Measurements from ENCODE around the gene ALPP.
"Not testable (repeated sequence)": the region's sequence is repeated elsewhere in the genome, so short reads cannot be mapped to it uniquely, and the experiment has no call there.

ALPP gene

DNA sequence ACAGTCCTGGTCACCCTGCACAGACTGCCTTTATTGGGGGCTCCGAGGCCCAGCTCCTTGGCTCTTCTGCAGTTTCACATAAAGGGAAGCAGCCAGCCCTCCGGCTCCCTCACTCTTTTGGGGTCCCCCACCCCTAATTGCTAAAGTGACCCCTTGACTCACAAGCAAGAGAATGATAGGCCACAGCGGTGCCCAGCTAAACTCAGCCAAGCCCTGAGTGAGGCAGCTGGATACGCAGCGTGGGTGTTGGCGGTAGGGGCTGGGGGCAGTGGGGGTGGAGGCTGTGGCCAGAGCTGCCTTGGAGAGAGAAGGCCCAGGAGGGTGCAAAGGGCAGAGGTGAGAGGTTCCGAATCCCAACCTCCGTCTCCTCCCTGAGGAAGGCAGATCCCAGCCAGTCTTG is 25.5 kb upstream of the ALPP start:
- Histone ChIP-seq H3K27me3 (ENCODE audit: control insufficient read depth, insufficient read depth, low read length) (peaks cover 36% of the 10 kb centered on the region), H3K4me3 (ENCODE audit: low read depth, low read length) (no peak overlapping the region), H3K36me3 (ENCODE audit: control insufficient read depth, insufficient read depth, low read length) (no peaks in the 10 kb centered on the region), H3K9ac (ENCODE audit: low read length) (no peak overlapping the region), H3K9me3 (ENCODE audit: control insufficient read depth, insufficient read depth, low read depth, low read length) (peaks cover 12% of the 10 kb centered on the region), H3K4me1 (ENCODE audit: control insufficient read depth, insufficient read depth, low read length) (no peaks in the 10 kb centered on the region), H3K27ac (ENCODE audit: low read depth, low read length) (no peak overlapping the region)

DNA sequence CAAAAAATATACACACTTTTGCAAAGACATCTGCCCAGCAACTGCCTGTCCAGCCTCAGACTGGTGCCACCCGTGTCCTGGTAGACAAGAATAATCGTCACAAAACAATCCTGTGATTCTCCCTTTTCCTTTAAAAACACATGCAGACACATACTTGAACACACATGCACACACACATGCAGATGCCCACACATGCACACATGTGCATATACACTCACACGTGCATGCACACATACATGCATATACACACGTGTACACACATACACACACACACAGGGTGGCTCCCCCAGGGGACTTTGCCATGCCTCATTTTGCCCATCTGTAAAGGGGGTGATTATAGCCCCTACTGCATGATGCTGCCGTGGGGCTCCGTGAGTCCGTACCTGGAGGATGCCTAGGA is 24.9 kb upstream of the ALPP start:
- H3K27me3 ChIP-seq (ENCODE audit: control insufficient read depth, insufficient read depth, low read length): peaks cover 36% of the 10 kb centered on the region
- peaks cover 12% of the 10 kb centered on the region for H3K9me3 ChIP-seq (ENCODE audit: control insufficient read depth, insufficient read depth, low read depth, low read length)
- no peak overlapping the region for H3K9ac ChIP-seq (ENCODE audit: low read length)
- no peak overlapping the region for H3K4me3 ChIP-seq (ENCODE audit: low read depth, low read length)
- no peak overlapping the region for H3K27ac ChIP-seq (ENCODE audit: low read depth, low read length)
- H3K4me1 ChIP-seq (ENCODE audit: control insufficient read depth, insufficient read depth, low read length): no peaks in the 10 kb centered on the region
- no peaks in the 10 kb centered on the region for H3K36me3 ChIP-seq (ENCODE audit: control insufficient read depth, insufficient read depth, low read length)

GRCh38 chr2:232354069-232354468 is 24.5 kb upstream of the ALPP start:
- Histone ChIP-seq H3K4me3 (ENCODE audit: low read depth, low read length) (no peak overlapping the region), H3K9ac (ENCODE audit: low read length) (no peak overlapping the region), H3K4me1 (ENCODE audit: control insufficient read depth, insufficient read depth, low read length) (no peaks in the 10 kb centered on the region), H3K27ac (ENCODE audit: low read depth, low read length) (no peak overlapping the region), H3K9me3 (ENCODE audit: control insufficient read depth, insufficient read depth, low read depth, low read length) (peaks cover 12% of the 10 kb centered on the region), H3K27me3 (ENCODE audit: control insufficient read depth, insufficient read depth, low read length) (peaks cover 36% of the 10 kb centered on the region), H3K36me3 (ENCODE audit: control insufficient read depth, insufficient read depth, low read length) (no peaks in the 10 kb centered on the region)

- Histone ChIP-seq H3K9ac (ENCODE audit: low read length) (no peak overlapping the region), H3K4me1 (ENCODE audit: control insufficient read depth, insufficient read depth, low read length) (peaks cover 9% of the 10 kb centered on the region), H3K27me3 (ENCODE audit: control insufficient read depth, insufficient read depth, low read length) (no peaks in the 10 kb centered on the region), H3K9me3 (ENCODE audit: control insufficient read depth, insufficient read depth, low read depth, low read length) (0 out of 2 replicates have a peak, but pooled peaks cover 2% of the 10 kb centered on the region), H3K4me3 (ENCODE audit: low read depth, low read length) (no peak overlapping the region), H3K27ac (ENCODE audit: low read depth, low read length) (no peak overlapping the region), H3K36me3 (ENCODE audit: control insufficient read depth, insufficient read depth, low read length) (no peaks in the 10 kb centered on the region)
Measured at GRCh38 chr2:232361646-232362045, 16.9 kb upstream of the ALPP start.

DNA sequence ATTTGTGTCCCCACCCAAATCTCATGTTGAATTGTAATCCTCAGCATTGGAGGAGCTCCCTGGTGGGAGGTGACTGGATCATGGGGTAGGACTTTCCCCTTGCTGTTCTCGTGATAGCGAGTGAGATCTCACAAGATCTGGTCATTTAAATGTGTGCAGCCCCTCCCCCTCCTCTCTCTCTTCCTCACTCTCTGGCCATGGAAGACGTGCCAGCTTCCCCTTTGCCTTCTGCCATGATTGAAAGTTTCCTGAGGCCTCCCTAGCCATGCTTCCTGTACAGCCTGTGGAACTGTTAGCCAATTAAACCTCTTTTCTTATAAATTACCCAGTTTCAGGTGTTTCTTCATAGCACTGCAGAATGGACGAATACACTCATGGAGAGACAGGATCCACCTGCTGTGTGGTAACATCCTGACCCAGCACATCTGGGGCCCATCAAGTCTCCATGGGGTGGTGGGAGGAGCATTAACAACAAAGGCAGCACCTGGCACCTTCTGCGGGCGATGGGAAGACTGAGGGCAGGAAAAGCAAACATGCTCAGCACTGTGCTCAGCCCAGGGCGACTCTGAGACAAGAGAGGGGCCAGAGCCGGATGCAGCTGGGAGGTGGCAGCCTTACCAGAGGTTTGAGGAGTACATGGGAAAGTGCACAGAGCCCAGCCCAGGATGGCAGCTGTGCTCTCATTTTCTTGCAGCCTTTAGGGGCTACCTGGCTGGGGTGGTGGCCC is 16.2 kb upstream of the ALPP start:
- H3K9me3 ChIP-seq (ENCODE audit: control insufficient read depth, insufficient read depth, low read depth, low read length): 0 out of 2 replicates have a peak, but pooled peaks cover 2% of the 10 kb centered on the region
- H3K9ac ChIP-seq (ENCODE audit: low read length): no peak overlapping the region
- H3K27ac ChIP-seq (ENCODE audit: low read depth, low read length): no peak overlapping the region
- peaks cover 9% of the 10 kb centered on the region for H3K4me1 ChIP-seq (ENCODE audit: control insufficient read depth, insufficient read depth, low read length)
- no peaks in the 10 kb centered on the region for H3K27me3 ChIP-seq (ENCODE audit: control insufficient read depth, insufficient read depth, low read length)
- H3K4me3 ChIP-seq (ENCODE audit: low read depth, low read length): no peak overlapping the region
- no peaks in the 10 kb centered on the region for H3K36me3 ChIP-seq (ENCODE audit: control insufficient read depth, insufficient read depth, low read length)

DNA sequence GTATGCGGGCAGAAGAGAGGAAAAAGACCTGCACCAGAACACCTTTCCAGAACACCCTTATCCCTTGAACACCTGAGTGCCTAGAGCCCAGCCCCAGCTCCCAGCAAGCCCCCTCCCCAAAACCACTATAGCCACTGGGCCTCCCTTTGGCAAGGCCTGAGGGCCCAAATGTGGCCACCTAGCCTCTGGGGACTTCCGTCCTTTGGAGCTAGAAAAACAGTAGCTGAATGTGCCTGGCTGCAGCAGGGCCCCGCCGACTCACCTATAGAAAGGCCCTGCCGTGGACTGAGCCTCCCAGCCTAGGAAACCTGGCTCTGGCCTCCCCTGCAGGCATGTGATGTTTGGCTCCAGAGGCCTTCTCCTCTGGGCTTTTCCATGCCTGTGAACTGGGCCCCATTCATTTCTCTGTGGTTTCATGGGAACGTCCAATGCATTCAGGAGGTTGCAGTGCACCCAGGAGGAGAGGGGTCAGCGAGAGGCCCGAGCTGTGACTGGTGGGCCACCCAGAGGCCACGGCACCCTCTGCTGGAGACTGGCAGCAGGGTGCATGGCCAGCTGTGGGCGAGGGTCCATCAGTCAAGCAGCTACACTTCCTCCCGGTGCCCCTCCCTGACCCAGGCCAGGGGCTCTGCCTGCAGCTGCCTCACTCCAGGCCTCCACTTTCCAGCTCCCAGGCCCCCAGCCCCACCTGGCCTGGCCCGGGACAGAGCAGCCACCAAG is 15.3 kb upstream of the ALPP start:
- not testable (repeated sequence) for H3K4me3 ChIP-seq (ENCODE audit: low read depth, low read length); H3K9me3 ChIP-seq (ENCODE audit: control insufficient read depth, insufficient read depth, low read depth, low read length); H3K27ac ChIP-seq (ENCODE audit: low read depth, low read length); H3K27me3 ChIP-seq (ENCODE audit: control insufficient read depth, insufficient read depth, low read length); H3K9ac ChIP-seq (ENCODE audit: low read length); H3K36me3 ChIP-seq (ENCODE audit: control insufficient read depth, insufficient read depth, low read length)
- peaks cover 15% of the 10 kb centered on the region for H3K4me1 ChIP-seq (ENCODE audit: control insufficient read depth, insufficient read depth, low read length)

- Histone ChIP-seq H3K36me3 (ENCODE audit: control insufficient read depth, insufficient read depth, low read length) (no peaks in the 10 kb centered on the region), H3K27me3 (ENCODE audit: control insufficient read depth, insufficient read depth, low read length) (no peaks in the 10 kb centered on the region), H3K4me3 (ENCODE audit: low read depth, low read length) (no peak overlapping the region), H3K9me3 (ENCODE audit: control insufficient read depth, insufficient read depth, low read depth, low read length) (0 out of 2 replicates have a peak, but pooled peaks cover 2% of the 10 kb centered on the region), H3K4me1 (ENCODE audit: control insufficient read depth, insufficient read depth, low read length) (peaks cover 18% of the 10 kb centered on the region), H3K27ac (ENCODE audit: low read depth, low read length) (no peak overlapping the region), H3K9ac (ENCODE audit: low read length) (no peak overlapping the region)
Measured at GRCh38 chr2:232363784-232364615, 14.6 kb upstream of the ALPP start.

DNA sequence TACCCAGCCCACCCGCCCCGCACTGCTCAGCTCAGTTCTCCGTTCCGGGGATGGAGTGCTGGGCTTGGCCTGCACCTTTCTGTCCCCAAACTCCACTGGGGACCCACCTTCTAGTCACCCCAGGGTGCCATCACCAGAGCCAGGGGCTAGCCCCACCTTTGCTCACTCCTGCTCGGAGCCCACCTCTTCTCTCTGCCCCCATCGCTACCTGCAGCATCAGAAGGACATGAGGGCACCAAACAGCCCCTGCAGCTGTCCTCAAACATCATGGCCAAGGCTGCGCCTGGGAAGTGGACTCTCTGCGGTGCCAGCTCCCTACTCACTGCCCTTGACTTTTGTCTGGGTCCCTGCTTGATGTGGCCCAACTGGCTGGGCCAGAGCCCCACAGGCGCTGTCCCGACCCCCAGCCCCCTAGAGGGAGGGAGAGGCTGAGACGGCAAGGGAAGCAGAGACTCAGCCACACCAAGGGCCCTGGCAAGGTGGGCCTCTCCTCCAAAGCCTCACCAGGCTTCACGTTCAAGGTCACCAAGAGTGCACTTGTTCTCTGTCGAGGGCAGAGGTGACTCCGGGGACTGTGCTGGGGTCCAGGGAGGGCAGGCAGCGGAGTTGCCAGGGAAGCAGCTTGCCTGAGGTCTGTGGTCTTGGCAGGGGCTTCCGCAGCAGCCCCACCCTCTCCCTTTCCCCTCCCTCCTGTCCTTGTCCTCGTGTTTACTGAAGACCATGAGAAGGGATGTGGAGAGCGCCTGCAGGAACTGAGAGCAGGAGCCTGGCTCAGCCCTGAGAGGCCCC is 13.6 kb upstream of the ALPP start:
- H3K4me3 ChIP-seq (ENCODE audit: low read depth, low read length); H3K9ac ChIP-seq (ENCODE audit: low read length); H3K36me3 ChIP-seq (ENCODE audit: control insufficient read depth, insufficient read depth, low read length); H3K27ac ChIP-seq (ENCODE audit: low read depth, low read length); H3K27me3 ChIP-seq (ENCODE audit: control insufficient read depth, insufficient read depth, low read length); H3K9me3 ChIP-seq (ENCODE audit: control insufficient read depth, insufficient read depth, low read depth, low read length): not testable (repeated sequence)
- peaks cover 24% of the 10 kb centered on the region for H3K4me1 ChIP-seq (ENCODE audit: control insufficient read depth, insufficient read depth, low read length)

DNA sequence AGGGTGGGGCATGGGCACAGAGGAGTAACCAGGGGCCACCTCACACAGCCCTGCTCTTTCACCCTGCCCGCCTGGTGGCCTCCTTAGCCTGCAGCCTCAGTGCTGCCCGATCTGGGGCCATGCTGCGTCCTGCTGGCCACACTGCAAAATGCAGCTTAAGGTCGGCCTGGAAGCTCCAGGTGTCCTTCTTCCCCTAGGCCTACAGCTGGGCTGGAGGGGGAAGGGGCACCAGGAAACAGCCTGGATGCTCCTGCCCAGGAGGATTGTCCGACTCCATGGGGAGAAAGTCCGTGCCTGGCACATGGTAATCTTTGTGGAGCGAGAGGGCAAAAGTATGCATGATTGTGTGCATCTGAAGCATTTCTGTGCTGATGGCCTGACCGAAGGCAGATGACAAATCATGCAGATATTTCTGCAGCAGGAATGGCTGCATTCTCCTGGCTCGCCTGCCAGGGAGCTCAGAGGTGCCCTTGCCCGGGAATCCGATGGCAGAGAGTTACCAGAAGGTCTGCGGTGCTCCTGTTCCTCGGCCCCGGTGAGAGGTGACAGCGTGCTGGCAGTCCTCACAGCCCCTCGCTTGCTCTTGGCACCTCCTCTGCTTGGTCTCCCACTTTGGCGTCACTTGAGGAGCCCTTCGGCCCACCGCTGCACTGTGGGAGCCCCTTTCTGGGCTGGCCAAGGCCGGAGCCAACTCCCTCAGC is 12.8 kb upstream of the ALPP start:
- Histone ChIP-seq H3K27me3 (ENCODE audit: control insufficient read depth, insufficient read depth, low read length) (no peaks in the 10 kb centered on the region), H3K4me3 (ENCODE audit: low read depth, low read length) (no peak overlapping the region), H3K36me3 (ENCODE audit: control insufficient read depth, insufficient read depth, low read length) (no peaks in the 10 kb centered on the region), H3K27ac (ENCODE audit: low read depth, low read length) (no peak overlapping the region), H3K4me1 (ENCODE audit: control insufficient read depth, insufficient read depth, low read length) (peaks cover 24% of the 10 kb centered on the region), H3K9ac (ENCODE audit: low read length) (no peak overlapping the region), H3K9me3 (ENCODE audit: control insufficient read depth, insufficient read depth, low read depth, low read length) (0 out of 2 replicates have a peak, but pooled peaks cover 2% of the 10 kb centered on the region)

- not testable (repeated sequence) for H3K27me3 ChIP-seq (ENCODE audit: control insufficient read depth, insufficient read depth, low read length); H3K27ac ChIP-seq (ENCODE audit: low read depth, low read length); H3K4me3 ChIP-seq (ENCODE audit: low read depth, low read length); H3K9me3 ChIP-seq (ENCODE audit: control insufficient read depth, insufficient read depth, low read depth, low read length); H3K9ac ChIP-seq (ENCODE audit: low read length); H3K36me3 ChIP-seq (ENCODE audit: control insufficient read depth, insufficient read depth, low read length)
- peaks cover 24% of the 10 kb centered on the region for H3K4me1 ChIP-seq (ENCODE audit: control insufficient read depth, insufficient read depth, low read length)
Measured at GRCh38 chr2:232366461-232366860, 12.1 kb upstream of the ALPP start.

All from HUES6 (cell line).